Activated naive CD8-positive, alpha-beta T cell (primary cell): ENCODE results near the gene CISTR.
"Not testable (repeated sequence)": the region's sequence is repeated elsewhere in the genome, so short reads cannot be mapped to it uniquely, and the experiment has no call there.

Experiments
- H3K27ac Mint-ChIP-seq: one replicate; pipeline ENCODE4 v1.8.0; 2021; ENCODE audit warnings: mixed read lengths
- H3K27me3 Mint-ChIP-seq: one replicate; pipeline ENCODE4 v1.8.0; 2021; ENCODE audit warnings: mixed read lengths
- H3K36me3 Mint-ChIP-seq: one replicate; pipeline ENCODE4 v1.8.0; 2021; ENCODE audit warnings: mixed read lengths
- H3K4me1 Mint-ChIP-seq: one replicate; pipeline ENCODE4 v1.8.0; 2021; ENCODE audit warnings: low read depth, mixed read lengths
- H3K4me3 Mint-ChIP-seq: one replicate; pipeline ENCODE4 v1.8.0; 2021; ENCODE audit warnings: mild to moderate bottlenecking, mixed read lengths
- H3K9me3 Mint-ChIP-seq: one replicate; pipeline ENCODE4 v1.8.0; 2021; ENCODE audit warnings: low read depth, mixed read lengths

CISTR gene

GRCh38 chr12:53751336-53752191 is at the start of gene CISTR:
TSS of gene CISTR (minus strand) at chr12:53751979.
- Mint-ChIP-seq H3K27ac (no peak within 1 kb of the TSS), H3K4me3 (no peak within 1 kb of the TSS), H3K4me1 (peaks cover 6% of the 10 kb centered on the region)

GRCh38 chr12:53798575-53798974 is 46.8 kb upstream of the CISTR start:
- Mint-ChIP-seq H3K9me3 (no peaks in the 10 kb centered on the region), H3K27ac (no peak overlapping the region), H3K4me3 (no peak overlapping the region), H3K4me1 (no peaks in the 10 kb centered on the region), H3K27me3 (peaks cover 36% of the 10 kb centered on the region), H3K36me3 (no peaks in the 10 kb centered on the region)

More at GRCh38 chr12:53751336-53752191, at the start of gene CISTR:
- Mint-ChIP-seq H3K36me3 (no peaks in the 10 kb centered on the region), H3K9me3 (no peaks in the 10 kb centered on the region), H3K27me3 (peaks cover 10% of the 10 kb centered on the region)

GRCh38 chr12:53795927-53796326 is 44.1 kb upstream of the CISTR start:
- Mint-ChIP-seq H3K4me3 (no peak overlapping the region), H3K27ac (no peak overlapping the region), H3K4me1 (no peaks in the 10 kb centered on the region), H3K27me3 (peaks cover 19% of the 10 kb centered on the region), H3K36me3 (no peaks in the 10 kb centered on the region), H3K9me3 (no peaks in the 10 kb centered on the region)

GRCh38 chr12:53793221-53793620 is 41.4 kb upstream of the CISTR start:
- Mint-ChIP-seq H3K36me3 (no peaks in the 10 kb centered on the region), H3K27ac (no peak overlapping the region), H3K9me3 (no peaks in the 10 kb centered on the region), H3K4me1 (no peaks in the 10 kb centered on the region), H3K4me3 (no peak overlapping the region), H3K27me3 (peaks cover 14% of the 10 kb centered on the region)

GRCh38 chr12:53791735-53792326 is 40.1 kb upstream of the CISTR start:
- no peak overlapping the region for H3K4me3 Mint-ChIP-seq
- H3K27me3 Mint-ChIP-seq = peaks cover 10% of the 10 kb centered on the region
- no peaks in the 10 kb centered on the region for H3K36me3 Mint-ChIP-seq
- no peak overlapping the region for H3K27ac Mint-ChIP-seq
- H3K9me3 Mint-ChIP-seq = no peaks in the 10 kb centered on the region
- no peaks in the 10 kb centered on the region for H3K4me1 Mint-ChIP-seq

GRCh38 chr12:53789570-53789969 is 37.8 kb upstream of the CISTR start:
- H3K27me3 Mint-ChIP-seq = peaks cover 12% of the 10 kb centered on the region
- H3K4me3 Mint-ChIP-seq = no peak overlapping the region
- no peaks in the 10 kb centered on the region for H3K36me3 Mint-ChIP-seq
- H3K4me1 Mint-ChIP-seq = no peaks in the 10 kb centered on the region
- H3K27ac Mint-ChIP-seq = no peak overlapping the region
- H3K9me3 Mint-ChIP-seq = no peaks in the 10 kb centered on the region

- peaks cover 12% of the 10 kb centered on the region for H3K27me3 Mint-ChIP-seq
- no peaks in the 10 kb centered on the region for H3K4me1 Mint-ChIP-seq
- H3K27ac Mint-ChIP-seq = no peak overlapping the region
- H3K4me3 Mint-ChIP-seq = no peak overlapping the region
- no peaks in the 10 kb centered on the region for H3K36me3 Mint-ChIP-seq
- H3K9me3 Mint-ChIP-seq = no peaks in the 10 kb centered on the region
These were observed 37.1 kb upstream of the CISTR start for GRCh38 chr12:53788892-53789291.

- Mint-ChIP-seq H3K9me3 (no peaks in the 10 kb centered on the region), H3K4me3 (no peak overlapping the region), H3K27me3 (peaks cover 21% of the 10 kb centered on the region), H3K27ac (no peak overlapping the region), H3K36me3 (no peaks in the 10 kb centered on the region), H3K4me1 (no peaks in the 10 kb centered on the region)
These were observed 34.6 kb upstream of the CISTR start for GRCh38 chr12:53786411-53786810.

- Mint-ChIP-seq H3K4me1 (no peaks in the 10 kb centered on the region), H3K27me3 (peaks cover 32% of the 10 kb centered on the region), H3K9me3 (no peaks in the 10 kb centered on the region), H3K4me3 (no peak overlapping the region), H3K27ac (no peak overlapping the region), H3K36me3 (no peaks in the 10 kb centered on the region)
These were observed 33.4 kb upstream of the CISTR start for GRCh38 chr12:53785161-53785560.

- H3K9me3 Mint-ChIP-seq = no peaks in the 10 kb centered on the region
- H3K27ac Mint-ChIP-seq = no peak overlapping the region
- no peak overlapping the region for H3K4me3 Mint-ChIP-seq
These were observed 30.4 kb upstream of the CISTR start for GRCh38 chr12:53782093-53782703.

GRCh38 chr12:53781228-53781801 is 29.5 kb upstream of the CISTR start:
- Mint-ChIP-seq H3K36me3 (no peaks in the 10 kb centered on the region), H3K4me3 (no peak overlapping the region), H3K27ac (no peak overlapping the region), H3K9me3 (no peaks in the 10 kb centered on the region), H3K4me1 (no peaks in the 10 kb centered on the region), H3K27me3 (peaks cover 29% of the 10 kb centered on the region)

More at GRCh38 chr12:53782093-53782703, 30.4 kb upstream of the CISTR start:
- Mint-ChIP-seq H3K36me3 (no peaks in the 10 kb centered on the region), H3K4me1 (no peaks in the 10 kb centered on the region), H3K27me3 (peaks cover 33% of the 10 kb centered on the region)

GRCh38 chr12:53780323-53780722 is 28.5 kb upstream of the CISTR start:
- H3K27ac Mint-ChIP-seq = no peak overlapping the region
- no peaks in the 10 kb centered on the region for H3K36me3 Mint-ChIP-seq
- H3K27me3 Mint-ChIP-seq = peaks cover 27% of the 10 kb centered on the region
- H3K9me3 Mint-ChIP-seq = no peaks in the 10 kb centered on the region
- H3K4me3 Mint-ChIP-seq = no peak overlapping the region
- no peaks in the 10 kb centered on the region for H3K4me1 Mint-ChIP-seq

- H3K27me3 Mint-ChIP-seq = peaks cover 28% of the 10 kb centered on the region
- H3K4me3 Mint-ChIP-seq, H3K36me3 Mint-ChIP-seq, H3K4me1 Mint-ChIP-seq, H3K9me3 Mint-ChIP-seq, H3K27ac Mint-ChIP-seq: not testable (repeated sequence)
These were observed 27.9 kb upstream of the CISTR start for GRCh38 chr12:53779679-53780078.

GRCh38 chr12:53777936-53778644 is 26.3 kb upstream of the CISTR start:
- no peaks in the 10 kb centered on the region for H3K9me3 Mint-ChIP-seq
- peaks cover 29% of the 10 kb centered on the region for H3K27me3 Mint-ChIP-seq
- H3K36me3 Mint-ChIP-seq = peaks cover 2% of the 10 kb centered on the region
- H3K4me3 Mint-ChIP-seq = no peak overlapping the region
- no peaks in the 10 kb centered on the region for H3K4me1 Mint-ChIP-seq
- no peak overlapping the region for H3K27ac Mint-ChIP-seq
